GM13976 (cell line): ENCODE data around the gene IL1RAPL2.

Source experiments
- DNase-seq: peaks from one replicate; pipeline ENCODE4 v3.0.0; 2012; ENCODE audit warnings: low spot score
- CTCF ChIP-seq: IDR thresholded peaks from 2 replicates; pipeline ENCODE4 v1.5.1; 2012; ENCODE audit warnings: borderline replicate concordance, mild to moderate bottlenecking; ENCODE audit not compliant: insufficient read depth; ENCODE audit errors: extremely low read depth, missing control alignments, control extremely low read depth
- in situ Hi-C: fragments of 300-500 bp; cut with MboI; formaldehyde crosslinking; loops from one replicate; pipeline ENCODE4 v1.12.0; 2022; ENCODE audit warnings: low sequenced_read_pairs, mixed read lengths, inconsistent platforms; ENCODE audit not compliant: unreplicated experiment

Gene IL1RAPL2

GRCh38 chrX:105701310-105702052 is 1135.5 kb downstream of the IL1RAPL2 start:
- DNase-seq, result no peak
- no peak for TF ChIP-seq CTCF

GRCh38 chrX:105703876-105704275 is 1137.9 kb downstream of the IL1RAPL2 start:
- DNase-seq, result no peak
- in situ Hi-C loops, result no loop called here
- no peak for TF ChIP-seq CTCF

More at GRCh38 chrX:105701310-105702052, 1135.5 kb downstream of the IL1RAPL2 start:
- in situ Hi-C loops, result no loop called here

- in situ Hi-C loops, result no loop called here
Observed at GRCh38 chrX:105706041-105706440, 1140.0 kb downstream of the IL1RAPL2 start.

GRCh38 chrX:105711805-105712204 is 1145.8 kb downstream of the IL1RAPL2 start:
- in situ Hi-C loops, result no loop called here
- no peak for DNase-seq
- TF ChIP-seq CTCF, result no peak

More at GRCh38 chrX:105706041-105706440, 1140.0 kb downstream of the IL1RAPL2 start:
- DNase-seq, result no peak
- TF ChIP-seq CTCF, result no peak

- in situ Hi-C loops, result no loop called here
- no peak for DNase-seq
- TF ChIP-seq CTCF, result no peak
Observed at GRCh38 chrX:105715746-105716145, 1149.7 kb downstream of the IL1RAPL2 start.

GRCh38 chrX:105723966-105724735 is 1158.2 kb downstream of the IL1RAPL2 start:
- in situ Hi-C loops, result no loop called here
- TF ChIP-seq CTCF, result no peak
- DNase-seq, result no peak
